ENCODE data around the gene RHOT2.

The RHOT2 gene

DNA sequence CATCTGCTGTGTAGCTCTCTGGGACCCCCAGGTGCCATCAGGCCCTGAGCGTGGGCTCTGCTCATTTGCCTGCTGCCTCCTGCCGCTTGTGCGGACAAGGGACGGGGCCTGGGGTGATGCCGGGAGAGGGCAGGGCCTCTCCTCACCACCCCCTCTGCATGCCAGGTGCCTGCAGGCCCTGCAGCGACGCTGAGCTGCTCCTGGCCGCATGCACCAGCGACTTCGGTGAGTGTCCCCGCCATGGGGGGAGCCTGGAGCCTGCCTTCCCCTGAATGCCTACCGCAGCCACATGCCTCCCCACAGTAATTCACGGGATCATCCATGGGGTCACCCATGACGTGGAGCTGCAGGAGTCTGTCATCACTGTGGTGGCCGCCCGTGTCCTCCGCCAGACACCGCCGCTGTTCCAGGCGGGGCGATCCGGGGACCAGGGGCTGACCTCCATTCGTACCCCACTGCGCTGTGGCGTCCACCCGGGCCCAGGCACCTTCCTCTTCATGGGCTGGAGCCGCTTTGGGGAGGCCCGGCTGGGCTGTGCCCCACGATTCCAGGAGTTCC is 48.9 kb downstream of the RHOT2 start:
- no peak for DNase-seq

DNA sequence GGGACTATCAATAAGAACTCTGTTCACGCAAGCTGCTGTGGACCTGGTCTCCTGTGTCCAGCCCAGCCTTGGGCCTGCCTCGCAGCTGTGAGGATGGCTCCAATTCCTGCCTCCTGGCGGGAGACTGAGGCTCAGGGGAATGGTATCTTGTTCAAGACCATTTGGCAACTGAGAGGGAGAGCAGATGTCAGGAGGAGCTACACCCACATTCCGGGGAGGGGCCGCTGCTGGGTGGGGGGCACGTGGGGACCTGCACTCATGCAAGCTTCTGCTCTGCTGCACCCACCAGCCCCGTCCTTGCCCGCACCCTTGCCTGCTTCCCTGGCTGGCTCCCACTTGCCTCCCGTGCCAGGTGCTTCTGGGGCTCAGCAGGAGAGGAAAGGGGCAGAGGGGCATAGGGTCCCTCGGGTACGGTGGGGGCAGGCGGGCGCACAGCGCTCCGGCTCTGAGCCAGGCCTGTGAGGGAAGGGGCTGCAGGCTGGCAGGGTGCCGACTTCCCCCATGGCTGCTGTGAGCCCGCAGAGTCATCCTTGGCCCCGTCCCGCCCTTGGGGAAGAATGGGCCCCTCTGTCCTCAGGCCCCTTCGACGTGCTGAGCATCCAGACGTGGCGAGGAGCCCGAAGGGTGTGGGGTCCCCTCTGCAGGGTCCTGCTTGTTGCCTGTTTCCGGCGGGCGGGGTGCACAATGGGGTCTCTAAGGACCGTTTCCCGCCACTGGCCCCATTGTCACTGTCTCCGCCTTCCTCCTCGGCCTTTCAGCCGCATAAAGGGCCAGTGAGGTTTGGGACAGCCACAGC is 49.7 kb downstream of the RHOT2 start:
- DNase-seq: no peak

DNA sequence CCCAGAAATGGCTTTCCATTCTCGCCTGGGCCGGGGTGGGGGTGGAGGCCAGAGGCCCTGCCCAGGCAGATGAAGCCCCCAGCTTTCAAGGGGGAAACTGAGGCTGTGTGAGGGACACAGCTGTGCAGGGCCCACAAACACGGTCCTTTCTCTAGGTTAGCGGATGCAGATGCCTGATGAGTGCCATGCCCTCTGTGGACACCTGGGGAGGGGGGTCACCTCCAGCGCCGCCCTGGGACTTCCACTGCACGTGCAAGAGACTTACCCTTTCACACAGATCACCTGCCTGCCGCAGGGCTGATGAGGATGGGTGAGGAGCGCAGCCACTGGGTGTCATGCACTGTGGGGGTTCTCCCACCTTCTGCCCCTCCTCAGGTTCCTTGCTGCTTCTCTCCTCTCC is 50.5 kb downstream of the RHOT2 start:
- DNase-seq: no peak

- DNase-seq: no peak
Observed at GRCh38 chr16:718922-719321, 51.0 kb downstream of the RHOT2 start.

DNA sequence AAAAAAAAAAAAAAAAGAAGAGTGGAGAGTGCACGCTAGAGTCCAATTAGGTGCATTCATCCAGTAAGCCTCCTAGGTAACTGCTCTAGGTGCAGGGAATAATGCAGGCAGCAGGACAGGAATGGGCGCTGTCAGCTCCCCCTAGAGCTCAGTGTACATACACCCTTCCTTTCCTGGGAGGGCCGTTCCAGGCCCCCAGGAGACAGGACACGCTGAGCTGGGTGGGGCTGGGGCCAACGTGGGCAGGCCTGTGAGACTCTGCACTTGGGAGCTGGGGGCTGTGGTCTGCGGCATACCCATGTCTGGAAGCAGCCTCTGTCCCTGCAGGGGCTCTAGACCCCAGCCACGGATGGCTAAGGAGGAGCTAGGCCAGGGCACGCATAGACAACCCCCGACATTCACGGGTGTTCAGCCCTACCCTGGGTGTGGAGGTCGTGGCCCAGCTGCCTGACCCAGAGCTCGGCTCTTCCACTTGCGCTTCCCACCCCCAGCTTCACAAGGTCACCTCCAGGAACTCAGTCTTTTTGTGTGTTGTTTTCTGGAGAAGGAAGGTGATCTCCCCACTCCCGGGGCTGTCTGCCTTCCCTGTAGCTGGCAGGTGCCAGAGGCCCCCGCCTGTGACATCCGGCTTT is 52.0 kb downstream of the RHOT2 start:
- no peak for DNase-seq

DNA sequence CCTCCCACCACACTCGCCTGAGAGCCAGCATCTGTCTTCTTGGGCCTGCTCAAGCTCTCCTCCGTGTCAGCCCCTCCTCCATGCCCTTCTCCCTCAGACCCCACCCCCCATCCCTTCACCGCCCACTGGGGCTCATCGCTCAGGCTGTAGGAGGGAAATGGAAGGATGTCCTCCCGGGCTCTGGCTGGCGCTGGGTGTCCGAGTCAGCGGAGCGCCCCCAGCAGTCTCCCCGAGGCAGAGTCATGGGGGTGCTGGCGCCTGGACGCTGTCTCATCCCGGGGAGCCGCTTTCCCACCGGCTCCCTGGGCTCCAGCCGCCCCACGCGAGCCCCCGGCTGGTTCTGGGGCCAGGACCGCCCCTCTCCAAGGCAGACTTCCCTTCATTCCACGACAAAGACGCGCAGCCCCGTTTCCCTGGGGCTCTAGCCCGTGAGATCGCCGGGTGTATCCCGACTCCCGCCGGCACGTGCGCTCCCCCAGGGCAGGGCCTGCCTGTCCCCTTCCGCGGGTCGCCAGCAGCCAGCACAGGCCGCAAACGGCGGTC is 52.6 kb downstream of the RHOT2 start:
- DNase-seq: no peak

DNA sequence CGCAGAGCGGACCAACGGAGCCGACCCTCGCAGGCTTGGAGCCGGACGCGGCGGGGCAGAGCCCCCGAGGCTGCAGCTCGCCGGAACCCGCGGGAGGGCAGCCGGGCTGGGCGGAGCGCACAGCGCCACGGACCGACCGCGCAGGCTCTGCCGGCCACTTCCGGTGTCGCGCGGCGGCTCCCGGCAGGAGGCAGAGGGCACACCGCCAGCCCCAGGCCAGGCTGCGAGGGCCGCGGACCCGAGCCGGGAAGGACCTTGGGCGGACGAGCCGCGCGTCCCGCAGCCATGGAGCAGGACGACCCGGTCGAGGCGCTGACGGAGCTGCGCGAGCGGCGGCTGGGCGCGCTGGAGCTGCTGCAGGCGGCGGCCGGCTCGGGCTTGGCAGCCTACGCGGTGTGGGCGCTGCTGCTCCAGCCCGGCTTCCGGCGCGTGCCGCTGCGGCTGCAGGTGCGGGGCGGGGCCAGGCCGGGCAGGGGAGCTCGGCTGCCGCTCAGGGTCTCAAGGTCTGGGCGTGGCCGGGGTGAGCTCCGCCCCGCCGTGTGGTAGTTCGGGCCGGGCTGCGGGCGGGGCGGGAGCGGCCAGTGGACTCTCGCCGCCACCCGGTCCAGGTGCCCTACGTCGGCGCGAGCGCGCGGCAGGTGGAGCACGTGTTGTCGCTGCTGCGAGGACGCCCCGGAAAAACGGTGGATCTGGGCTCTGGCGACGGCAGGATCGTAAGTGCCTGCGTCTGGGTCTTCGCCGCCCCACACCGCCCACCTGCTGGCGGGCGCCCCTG is 53.2 kb downstream of the RHOT2 start, which contains the start of gene ANTKMT:
Gene ANTKMT (plus strand): TSS at position 157 of the 775 bp plus-strand sequence. CDS start 129 bp downstream, at position 286.
- DNase-seq: no peak

DNA sequence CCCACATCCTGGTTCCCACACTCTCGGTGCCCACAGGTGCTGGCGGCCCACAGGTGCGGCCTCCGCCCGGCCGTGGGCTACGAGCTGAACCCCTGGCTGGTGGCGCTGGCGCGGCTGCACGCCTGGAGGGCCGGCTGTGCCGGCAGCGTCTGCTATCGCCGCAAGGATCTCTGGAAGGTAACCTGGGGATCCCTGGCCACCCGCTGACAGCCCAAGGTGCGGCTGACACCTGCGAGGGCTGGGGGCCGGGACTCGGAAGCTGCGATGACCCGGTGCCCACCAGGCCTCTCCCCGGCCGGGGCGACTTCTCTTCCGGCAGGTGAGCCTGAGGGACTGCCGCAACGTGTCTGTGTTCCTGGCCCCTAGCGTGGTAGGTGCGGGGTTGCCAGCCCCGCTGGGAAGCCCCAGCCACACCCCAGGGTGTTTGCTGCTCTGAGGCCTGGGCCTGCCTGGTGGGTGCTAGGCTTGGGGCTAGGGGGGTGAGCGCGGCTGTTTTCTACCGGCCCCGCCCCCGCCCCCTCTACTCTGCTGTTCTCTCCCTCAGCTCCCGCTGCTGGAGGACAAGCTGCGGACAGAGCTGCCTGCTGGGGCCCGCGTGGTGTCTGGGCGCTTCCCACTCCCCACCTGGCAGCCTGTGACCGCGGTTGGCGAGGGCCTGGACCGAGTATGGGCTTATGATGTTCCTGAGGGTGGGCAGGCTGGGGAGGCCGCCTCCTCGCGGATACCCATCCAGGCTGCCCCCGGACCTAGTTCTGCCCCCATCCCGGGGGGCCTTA is 54.0 kb downstream of the RHOT2 start:
- DNase-seq: no peak

- no peak for DNase-seq
Observed at GRCh38 chr16:722835-723633, 55.1 kb downstream of the RHOT2 start.

DNA sequence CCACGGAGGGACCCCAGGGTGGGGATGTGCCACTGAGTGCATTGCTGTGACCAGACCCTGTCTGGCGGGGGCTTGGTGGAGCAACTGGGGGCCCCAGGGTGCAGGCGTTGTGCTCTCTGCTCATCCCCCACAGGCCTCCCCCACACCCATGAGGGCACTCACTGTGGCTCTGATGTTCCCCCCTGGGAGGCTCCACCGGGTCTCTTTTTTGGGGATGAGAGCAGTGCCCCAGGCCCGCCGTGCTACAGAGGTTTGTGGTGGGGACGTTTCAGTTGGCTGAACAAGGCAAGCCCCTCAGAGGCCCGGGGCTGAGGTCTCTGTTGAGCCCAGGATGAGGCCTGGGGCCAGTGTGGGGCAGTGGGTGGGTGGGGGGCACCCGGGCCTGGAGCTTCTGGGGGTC is 55.8 kb downstream of the RHOT2 start:
- DNase-seq: no peak
